ENCODE data around the gene SPAG5.

Gene SPAG5

DNA sequence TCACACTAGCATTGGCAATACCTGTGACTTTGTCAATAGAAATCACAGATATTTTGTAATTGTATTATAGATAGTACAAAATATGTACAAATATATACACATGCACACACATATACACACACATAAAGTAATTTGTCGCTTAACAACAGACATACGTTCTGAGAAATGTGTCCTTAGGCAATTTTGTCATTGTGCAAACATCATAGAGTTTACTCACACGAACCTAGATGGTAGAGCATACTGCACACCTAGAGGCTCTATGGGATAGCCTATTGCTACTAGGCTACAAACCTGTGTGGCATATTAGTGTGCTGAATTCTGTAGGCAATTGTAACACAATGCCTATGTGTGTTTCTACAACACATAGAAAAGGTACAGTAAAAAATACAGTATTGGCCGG, 57.4 kb downstream of the SPAG5 start:
- no peak for DNase-seq

DNA sequence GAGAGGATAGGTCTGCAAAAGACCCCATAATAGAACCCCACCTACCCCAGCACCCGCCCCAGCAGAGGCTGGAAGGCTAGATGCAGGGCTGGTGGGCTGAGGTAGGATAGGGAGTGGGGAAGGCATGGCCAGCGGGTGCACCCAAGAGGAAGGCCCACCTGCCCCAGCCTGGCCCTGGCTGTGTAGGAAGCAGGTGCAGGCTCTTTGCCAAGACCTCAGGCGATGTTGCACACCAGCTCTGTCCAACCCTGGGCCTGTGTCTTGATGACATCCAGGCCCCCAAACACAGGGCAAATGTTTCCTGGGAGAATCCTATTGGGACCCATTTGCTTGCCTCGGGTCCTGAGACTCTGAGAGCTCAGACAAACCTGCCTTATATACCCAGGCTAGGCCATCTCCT, 58.6 kb downstream of the SPAG5 start:
- no peak for DNase-seq

DNA sequence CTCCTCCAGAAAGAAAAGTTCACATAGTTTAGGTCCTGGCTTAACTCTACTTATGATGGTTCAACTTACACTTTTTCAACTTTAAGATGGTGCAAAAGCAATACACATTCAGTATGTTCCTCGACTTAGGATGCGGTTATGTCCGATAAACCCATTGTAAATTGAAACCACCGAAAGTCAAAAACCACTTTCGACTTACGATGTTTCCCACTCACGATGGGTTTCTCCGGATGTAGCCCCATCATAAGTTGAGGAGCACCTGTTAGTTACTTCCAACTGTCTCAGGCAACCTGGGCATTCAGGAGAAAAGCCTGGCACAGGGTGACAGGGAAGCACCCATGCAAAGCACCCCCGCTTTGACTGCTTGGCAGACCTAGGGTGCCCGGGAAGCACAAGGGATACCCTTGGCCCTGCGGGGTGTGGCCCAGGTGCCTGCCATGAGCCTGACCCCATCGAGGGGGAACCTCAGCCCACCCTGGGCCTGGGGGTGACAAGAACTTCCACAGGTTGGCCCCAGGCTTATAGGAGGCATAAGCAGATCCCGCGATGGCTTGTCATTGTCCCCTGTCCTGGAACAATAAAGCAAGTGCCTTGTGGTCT, 60.4 kb downstream of the SPAG5 start:
- no peak for DNase-seq

DNA sequence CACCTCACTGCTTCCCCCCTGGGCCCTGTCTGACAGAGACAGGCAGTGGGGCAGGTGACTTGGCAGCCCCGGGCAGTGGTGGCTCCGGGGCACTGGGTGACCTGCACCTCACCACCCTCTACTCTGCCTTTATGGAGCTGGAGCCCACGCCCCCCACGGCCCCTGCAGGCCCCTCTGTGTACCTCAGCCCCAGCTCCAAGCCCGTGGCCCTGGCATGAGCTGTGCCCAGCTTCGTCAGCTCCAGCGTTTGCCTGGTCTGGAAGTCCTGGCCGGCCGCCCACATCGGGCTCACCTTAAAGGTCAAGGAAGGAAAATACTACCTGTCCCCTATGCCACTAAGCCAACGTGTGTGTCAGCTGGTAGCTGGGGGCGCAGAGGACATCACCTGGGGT, 61.6 kb downstream of the SPAG5 start:
- no peak for DNase-seq

DNA sequence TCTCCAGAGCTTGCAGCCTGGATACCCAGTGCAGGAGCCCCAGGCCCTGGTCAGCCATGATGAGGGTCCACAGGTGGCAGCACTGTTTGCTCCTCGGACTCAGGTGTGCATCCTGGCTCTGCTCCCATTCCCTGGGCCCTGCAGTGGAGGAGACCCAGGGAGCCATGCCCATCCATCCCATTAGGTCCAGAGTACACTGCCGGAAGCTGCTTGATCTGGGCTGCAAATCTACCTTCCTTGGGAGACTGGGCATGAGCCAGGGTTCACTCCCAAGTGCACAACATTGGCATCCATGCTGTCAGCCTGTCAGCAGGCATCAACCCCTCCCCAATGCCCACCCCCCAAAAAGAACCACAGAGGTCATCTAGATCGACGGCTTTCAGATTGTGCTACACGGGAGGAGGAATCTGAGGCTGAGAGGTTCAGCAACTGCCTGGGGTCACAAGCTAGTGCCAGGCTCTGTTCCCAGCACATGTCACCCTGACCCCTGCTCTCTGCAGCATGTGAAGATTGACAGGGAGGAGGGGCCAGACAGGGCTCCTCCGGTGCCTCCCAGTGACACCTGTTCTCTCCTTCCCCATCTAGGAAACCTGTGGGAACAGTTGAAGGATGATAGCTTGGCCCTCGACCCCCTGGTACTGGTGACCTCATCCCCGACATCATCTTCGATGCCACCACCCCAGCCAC, 62.1 kb downstream of the SPAG5 start:
- DNase-seq, result no peak

DNA sequence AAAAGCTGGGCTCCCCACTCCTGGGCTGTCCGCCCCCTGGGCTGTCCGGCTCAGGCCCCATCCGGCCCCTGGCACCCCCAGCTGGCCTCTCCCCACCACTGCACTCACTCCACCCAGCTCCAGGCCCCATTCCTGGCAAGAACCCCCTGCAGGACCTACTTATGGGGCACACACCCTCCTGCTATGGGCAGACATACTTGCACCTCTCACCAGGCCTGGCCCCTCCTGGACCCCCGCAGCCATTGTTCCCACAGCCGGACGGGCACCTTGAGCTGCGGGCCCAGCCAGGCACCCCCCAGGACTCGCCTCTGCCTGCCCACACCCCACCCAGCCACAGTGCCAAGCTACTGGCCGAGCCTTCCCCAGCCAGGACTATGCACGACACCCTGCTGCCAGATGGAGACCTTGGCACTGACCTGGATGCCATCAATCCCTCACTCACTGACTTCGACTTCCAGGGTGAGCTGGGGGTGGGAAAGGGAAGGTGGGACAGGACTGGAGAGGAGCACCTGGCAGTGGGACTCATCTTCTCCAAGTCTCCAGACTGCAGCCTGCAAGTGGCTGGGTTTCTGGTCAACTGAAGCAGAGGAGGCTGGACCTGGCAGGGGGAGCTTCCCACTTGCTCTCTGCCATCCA, 64.0 kb downstream of the SPAG5 start:
- no peak for DNase-seq

DNA sequence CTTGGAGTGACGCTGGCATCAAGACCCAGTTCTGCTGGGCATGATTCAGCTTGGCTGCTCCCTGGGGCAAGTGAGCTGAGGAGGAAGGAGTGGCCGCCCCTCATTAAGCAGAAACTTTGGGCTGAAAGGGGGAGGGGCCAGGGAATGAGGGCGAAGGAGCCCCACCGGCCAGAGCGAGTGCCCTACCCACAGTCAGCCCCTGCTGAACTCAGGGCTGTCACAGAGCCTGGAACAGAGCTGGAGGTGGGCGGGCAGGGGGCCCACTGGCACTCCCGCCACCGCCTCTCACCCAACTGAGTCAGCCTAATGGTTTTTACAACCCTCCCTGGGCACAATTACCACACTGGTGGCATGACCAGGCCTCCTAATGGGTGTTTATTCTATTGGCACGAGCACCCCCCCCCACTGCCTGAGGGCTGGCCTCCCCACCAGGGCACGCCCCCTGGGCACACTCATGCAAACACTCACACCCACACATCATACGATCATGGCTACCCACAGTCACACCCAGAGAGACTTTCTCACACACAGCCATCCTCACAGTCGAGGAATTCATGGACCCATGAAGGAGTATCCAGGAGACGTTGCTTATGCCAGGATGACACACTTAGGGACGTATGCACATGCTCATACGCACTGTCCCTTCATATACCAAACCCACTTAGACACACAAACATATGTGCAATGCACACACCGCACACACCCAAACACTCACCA, 65.6 kb downstream of the SPAG5 start:
- DNase-seq, result no peak

DNA sequence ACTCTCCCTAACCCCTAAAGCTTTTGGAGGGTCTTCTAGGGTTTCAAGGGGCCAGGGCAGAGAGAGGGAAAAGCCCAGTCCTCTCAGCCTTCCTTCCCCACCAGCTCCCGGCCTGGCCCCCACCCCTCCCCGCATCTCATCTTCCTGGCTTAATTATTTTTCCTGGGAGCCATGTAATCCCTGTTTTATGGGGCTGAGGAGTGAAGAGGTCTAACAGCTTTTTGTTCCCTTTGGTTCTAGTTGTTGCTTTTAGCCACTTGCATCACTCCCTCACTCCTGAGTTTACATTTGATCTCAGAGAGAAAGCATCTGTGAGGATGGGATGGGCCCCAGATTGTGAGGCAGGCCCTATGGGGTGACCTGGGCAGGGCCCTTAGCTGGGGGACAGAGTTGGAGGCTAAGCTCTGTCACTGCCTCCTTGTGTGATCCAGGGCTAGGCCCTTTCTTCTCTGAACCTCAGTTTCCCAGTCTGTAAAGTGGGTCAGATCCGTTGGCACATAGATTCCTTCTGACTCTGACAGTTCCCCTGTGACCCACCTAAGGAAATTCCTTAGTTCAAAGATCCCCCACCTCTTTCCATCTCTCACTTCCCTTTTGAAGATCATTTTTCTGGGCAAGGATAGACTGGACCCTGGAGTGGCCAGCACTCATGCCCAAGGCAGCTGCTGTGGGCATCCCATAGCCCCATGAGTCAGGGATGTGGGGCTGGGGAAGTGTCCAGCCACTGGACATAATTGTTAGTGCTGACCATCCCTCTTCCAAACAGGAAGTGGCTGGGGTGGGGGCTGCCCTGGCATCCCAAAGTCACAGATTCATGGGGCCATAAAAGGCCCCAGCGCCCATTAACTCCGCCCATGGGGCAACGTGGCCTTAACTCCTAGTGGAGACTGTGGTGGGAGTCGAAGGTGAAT, 66.5 kb downstream of the SPAG5 start:
- DNase-seq, result no peak

DNA sequence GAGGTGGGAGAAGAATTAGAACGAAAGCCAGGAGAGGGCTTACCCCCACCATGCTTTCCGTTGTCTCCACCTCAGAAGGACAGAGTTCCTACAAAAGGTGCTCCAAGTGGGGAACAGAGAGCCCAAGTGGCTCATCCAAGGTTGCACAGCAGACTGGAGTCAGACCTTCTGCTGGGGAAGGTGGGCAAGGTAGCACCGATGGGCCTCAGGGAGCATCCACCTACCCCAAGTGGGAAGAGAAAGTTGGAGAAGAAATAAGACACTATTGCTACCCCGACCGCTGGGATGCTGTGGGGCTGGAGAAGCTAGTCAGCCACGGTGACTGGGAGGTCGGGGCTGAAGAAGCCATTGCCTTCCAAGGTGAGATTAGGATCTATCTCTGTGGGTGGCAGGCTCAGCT, 67.9 kb downstream of the SPAG5 start:
- no peak for DNase-seq

DNA sequence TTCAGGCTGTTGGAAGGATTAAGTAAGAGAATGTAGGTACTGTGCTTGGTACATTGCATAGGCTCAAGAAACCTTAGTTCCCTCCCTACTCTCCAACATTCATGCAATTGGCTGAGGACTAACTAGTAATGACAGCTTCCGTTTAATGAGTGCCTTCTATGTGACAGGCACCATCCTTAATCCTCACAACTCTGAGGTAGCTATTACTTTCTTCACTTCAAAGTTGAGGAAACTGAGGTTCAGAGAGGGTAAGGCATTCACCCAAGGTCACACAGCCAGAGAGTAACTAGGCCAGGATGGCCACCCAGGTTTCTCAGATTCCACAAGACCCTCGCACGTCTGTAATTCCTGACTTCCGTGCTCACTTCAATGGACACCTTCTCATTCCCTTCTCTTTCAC, 68.6 kb downstream of the SPAG5 start:
- DNase-seq, result no peak

DNA sequence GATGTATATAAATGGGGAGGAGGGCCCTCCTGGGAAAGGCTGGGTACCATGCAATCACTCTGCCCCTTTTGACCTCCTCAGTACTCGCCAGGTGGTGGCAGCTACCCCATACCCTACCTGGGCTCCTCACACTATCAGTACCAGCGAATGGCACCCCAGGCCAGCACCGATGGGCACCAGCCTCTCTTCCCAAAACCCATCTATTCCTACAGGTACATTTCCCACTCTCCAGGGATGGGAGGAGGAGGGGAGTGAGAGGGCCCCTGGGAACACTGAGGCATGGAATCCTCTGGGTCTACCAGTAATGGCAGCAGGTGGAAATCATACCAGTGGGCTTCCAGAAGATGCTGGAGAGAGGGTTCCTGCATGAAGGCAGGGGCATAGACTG, 69.8 kb downstream of the SPAG5 start:
- no peak for DNase-seq

DNA sequence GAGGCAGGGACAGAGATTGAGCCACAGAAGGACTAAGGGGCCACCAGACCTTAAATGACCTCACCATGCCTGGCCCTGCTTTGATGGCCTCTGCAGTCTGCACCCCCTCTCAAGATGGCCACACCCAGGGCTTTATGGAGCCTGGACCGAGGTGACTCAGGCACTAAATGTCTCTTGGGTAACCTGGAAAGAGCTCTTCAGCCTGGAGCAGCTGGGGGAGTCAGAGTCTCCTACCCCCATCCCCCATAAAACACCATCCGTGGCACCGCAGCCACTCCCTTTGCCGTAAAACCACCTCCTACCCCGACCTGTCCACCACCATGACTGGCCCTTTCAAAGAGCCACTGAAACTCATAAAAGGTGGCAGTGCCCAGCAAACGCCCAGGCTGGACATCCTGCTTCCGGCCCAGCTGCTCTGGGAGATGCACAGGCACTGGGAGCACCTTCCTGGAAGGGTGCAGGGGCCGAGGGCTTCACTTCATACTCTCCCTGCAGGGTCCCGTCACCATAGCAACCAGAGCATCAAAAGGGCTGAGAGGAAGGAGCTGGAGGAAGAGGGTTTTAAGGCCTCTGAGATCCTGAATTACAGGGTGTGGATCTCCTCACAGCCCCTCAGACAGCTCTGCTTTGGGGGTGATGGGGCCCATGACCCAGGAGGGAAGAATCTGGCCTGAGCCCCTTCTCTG, 70.4 kb downstream of the SPAG5 start:
- DNase-seq, result no peak

DNA sequence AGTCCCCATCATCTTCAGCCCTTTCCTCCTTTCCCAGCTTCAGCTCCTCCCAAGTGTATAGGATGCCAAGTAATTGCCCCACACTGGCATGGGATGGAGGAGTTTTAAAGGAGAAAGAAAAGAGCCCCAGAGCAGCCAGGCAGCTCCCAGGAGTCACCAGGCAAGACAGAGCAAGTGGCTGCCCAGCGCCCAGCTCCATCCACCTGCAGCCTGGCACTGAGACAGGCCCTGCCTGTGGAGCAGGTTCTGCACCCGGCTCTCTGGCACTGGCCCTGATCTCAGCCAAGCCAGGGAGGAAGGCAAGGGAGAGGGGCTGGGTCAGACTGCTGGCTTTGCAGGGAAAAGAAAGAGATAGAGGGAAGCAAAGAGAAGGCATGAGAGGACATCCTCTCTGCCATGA, 71.0 kb downstream of the SPAG5 start:
- no peak for DNase-seq
